Sigmoid colon (tissue), 7 donors: Measurements from ENCODE around the gene CLEC16A. TPM values are rescaled to one million over a fixed set of nuclear protein-coding genes. Genes with fewer than 3 reads are reported as not detected.

Source experiments
- DNase-seq: peaks from one replicate; pipeline ENCODE4 v3.0.0-alpha.2; 2019
- H3K27ac ChIP-seq, 4 donors: fragments of 200-600 bp; sonication (generic); one replicate each; pipeline ENCODE4 v1.5.1; 2016 to 2019; ENCODE audit warnings: mild to moderate bottlenecking in 1 of 4
- H3K27me3 ChIP-seq, 3 donors: fragments of 200-600 bp; sonication (generic); one replicate each; pipeline ENCODE4 v1.5.1; 2019; ENCODE audit warnings: mild to moderate bottlenecking in 1 of 3
- H3K36me3 ChIP-seq, 4 donors: fragments of 200-600 bp; sonication (generic); one replicate each; pipeline ENCODE4 v1.5.1; 2016 to 2019
- H3K4me1 ChIP-seq, 4 donors: fragments of 200-600 bp; sonication (generic); one replicate each; pipeline ENCODE4 v1.5.1; 2017 to 2019
- H3K4me3 ChIP-seq, 4 donors: fragments of 200-600 bp; sonication (generic); one replicate each; pipeline ENCODE4 v1.5.1; 2017 to 2019; ENCODE audit warnings: mild to moderate bottlenecking in 2 of 4, moderate library complexity in 1 of 4
- H3K9me3 ChIP-seq, 4 donors: fragments of 200-600 bp in 3 of 4; sonication (generic) in 3 of 4; one replicate each; pipeline versions ENCODE4 v1.5.1 to v1.6.1; 2013 to 2019
- EP300 ChIP-seq, 4 donors: sonication (generic); formaldehyde crosslinking; IDR thresholded peaks; one replicate each; pipeline ENCODE4 v1.6.1; 2017; ENCODE audit warnings: antibody characterized with exemption in 4 of 4
- POLR2A ChIP-seq, 2 donors: fragments of 450-650 bp; IDR thresholded peaks; one replicate each; pipeline ENCODE4 v1.6.1; 2016; ENCODE audit warnings: antibody characterized with exemption in 2 of 2, mild to moderate bottlenecking in 2 of 2, moderate library complexity in 2 of 2
- POLR2AphosphoS5 ChIP-seq, 4 donors: sonication (generic); formaldehyde crosslinking; IDR thresholded peaks; one replicate each; pipeline ENCODE4 v1.6.1; 2017; ENCODE audit warnings: antibody characterized with exemption in 4 of 4
- WGBS, 2 donors: extraction: QIAGEN DNeasy Blood & Tissue Kit; methylation state at CpG; one replicate each; pipeline ENCODE4 v1.1.7; 2013; 5-methylcytosine and 5-hydroxymethylcytosine counted together
- intact Hi-C: fragments of 100-400 bp; cut with DNase I; formaldehyde crosslinking; loops from one replicate; pipeline ENCODE4 v1.15.1; 2023
- polyA plus RNA-seq, 3 donors: library from polyadenylated mRNA; stranded (reverse); fragments of 200-250 nt; gene quantifications; one replicate each; pipeline ENCODE4 v1.2.3, GENCODE V29; 2013
- total RNA-seq, 4 donors: library from RNA; depleted of rRNA; stranded (reverse); fragments of >200 nt; gene quantifications; one replicate each; pipeline ENCODE4 v1.1.0, GENCODE V29; 2016
- TF ChIP-seq, protein P1 (sequence below), 4 experiments: fragments of 450-650 bp in 3 of 4; fragments of 200-600 bp in 1 of 4; IDR thresholded peaks; one replicate each; pipeline ENCODE4 v1.5.1; 2016 to 2019; ENCODE audit warnings: antibody characterized with exemption in 4 of 4, mild to moderate bottlenecking in 3 of 4, moderate library complexity in 2 of 4
- donor health status: healthy with polysubstance abuse.
- donor health status: Bipolar disorder and iron deficiency.
- donor health status: healthy.

CLEC16A gene
- total and polyA plus RNA-seq, 7 donors = 9.6 to 35.2 (median 24.6) TPM

DNA sequence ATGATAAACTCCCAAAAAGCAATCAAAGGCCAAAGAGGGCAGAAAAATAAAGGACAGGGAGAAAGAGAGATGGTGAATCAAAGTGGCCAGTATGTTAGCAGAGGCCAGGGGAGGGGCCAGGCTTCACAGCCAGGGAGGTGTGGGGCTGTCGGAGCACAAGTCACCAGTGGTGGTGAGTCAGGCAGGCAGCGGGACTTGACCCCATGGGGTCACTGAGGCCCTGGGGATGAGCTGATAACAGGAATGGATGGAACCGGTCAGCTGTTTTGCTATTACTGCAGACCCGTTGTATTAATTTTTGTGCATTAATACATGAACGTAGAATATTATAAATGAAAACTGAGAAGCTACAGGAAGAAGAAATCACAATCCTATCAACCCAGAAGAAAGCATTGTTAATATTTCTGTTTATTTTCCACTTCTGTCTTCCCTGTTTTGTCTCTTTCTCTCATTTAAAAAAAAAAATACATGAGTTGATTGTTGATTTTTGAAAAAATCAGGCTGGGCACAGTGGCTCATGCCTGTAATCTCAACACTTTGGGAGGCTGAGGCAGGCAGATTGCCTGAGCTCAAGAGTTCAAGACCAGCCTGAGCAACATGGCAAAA lies 204.8 kb downstream of the CLEC16A start:
- intact Hi-C loops = no loop called here
- Histone ChIP-seq H3K27ac (no peak overlapping the region), H3K36me3 (no peaks in the 10 kb centered on the region), H3K4me1 (peaks cover 0 to 24% (median 10%) of the 10 kb centered on the region in 4 donors), H3K9me3 (no peaks in the 10 kb centered on the region), H3K27me3 (no peaks in the 10 kb centered on the region), H3K4me3 (no peak overlapping the region)
- WGBS, 2 donors = 93 to 94% methylated on average over 5 of the region's 5 CpGs
- DNase-seq = no peak
- TF ChIP-seq POLR2AphosphoS5 (IDR thresholded peaks at IDR 0.05) = no peak

DNA sequence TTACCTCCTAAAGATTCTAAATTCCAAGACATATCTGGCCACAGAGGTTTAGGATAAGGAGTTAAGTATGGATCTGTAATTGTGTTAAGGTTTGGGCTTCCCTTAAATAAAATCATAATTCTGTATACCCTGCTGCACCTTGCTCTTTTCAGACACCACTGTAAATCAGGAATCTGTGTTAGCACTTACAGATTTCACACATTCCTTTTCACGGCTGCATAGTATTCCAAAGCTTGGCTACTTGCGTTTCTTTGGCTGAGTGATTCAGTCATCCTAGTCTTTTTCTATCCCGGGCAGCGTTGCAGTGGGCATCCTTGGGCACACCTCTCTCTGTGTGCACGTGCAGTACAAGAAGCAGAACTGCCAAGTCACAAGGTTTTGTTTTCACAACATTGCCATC lies 205.8 kb downstream of the CLEC16A start:
- H3K27me3 ChIP-seq = no peaks in the 10 kb centered on the region
- no peak for DNase-seq
- peaks cover 0 to 24% (median 10%) of the 10 kb centered on the region in 4 donors for H3K4me1 ChIP-seq
- intact Hi-C loops = no loop called here
- TF ChIP-seq EP300 (IDR thresholded peaks at IDR 0.05) (no peak), POLR2AphosphoS5 (IDR thresholded peaks at IDR 0.05) (no peak), POLR2A (IDR thresholded peaks at IDR 0.05) (no peak)
- TF ChIP-seq, protein P1, sequence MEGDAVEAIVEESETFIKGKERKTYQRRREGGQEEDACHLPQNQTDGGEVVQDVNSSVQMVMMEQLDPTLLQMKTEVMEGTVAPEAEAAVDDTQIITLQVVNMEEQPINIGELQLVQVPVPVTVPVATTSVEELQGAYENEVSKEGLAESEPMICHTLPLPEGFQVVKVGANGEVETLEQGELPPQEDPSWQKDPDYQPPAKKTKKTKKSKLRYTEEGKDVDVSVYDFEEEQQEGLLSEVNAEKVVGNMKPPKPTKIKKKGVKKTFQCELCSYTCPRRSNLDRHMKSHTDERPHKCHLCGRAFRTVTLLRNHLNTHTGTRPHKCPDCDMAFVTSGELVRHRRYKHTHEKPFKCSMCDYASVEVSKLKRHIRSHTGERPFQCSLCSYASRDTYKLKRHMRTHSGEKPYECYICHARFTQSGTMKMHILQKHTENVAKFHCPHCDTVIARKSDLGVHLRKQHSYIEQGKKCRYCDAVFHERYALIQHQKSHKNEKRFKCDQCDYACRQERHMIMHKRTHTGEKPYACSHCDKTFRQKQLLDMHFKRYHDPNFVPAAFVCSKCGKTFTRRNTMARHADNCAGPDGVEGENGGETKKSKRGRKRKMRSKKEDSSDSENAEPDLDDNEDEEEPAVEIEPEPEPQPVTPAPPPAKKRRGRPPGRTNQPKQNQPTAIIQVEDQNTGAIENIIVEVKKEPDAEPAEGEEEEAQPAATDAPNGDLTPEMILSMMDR (IDR thresholded peaks at IDR 0.05) = no peak
- no peak overlapping the region for H3K4me3 ChIP-seq
- no peaks in the 10 kb centered on the region for H3K9me3 ChIP-seq
- H3K36me3 ChIP-seq = no peaks in the 10 kb centered on the region
- H3K27ac ChIP-seq = no peak overlapping the region
- 96 to 98% methylated on average over 5 of the region's 5 CpGs for WGBS, 2 donors

DNA sequence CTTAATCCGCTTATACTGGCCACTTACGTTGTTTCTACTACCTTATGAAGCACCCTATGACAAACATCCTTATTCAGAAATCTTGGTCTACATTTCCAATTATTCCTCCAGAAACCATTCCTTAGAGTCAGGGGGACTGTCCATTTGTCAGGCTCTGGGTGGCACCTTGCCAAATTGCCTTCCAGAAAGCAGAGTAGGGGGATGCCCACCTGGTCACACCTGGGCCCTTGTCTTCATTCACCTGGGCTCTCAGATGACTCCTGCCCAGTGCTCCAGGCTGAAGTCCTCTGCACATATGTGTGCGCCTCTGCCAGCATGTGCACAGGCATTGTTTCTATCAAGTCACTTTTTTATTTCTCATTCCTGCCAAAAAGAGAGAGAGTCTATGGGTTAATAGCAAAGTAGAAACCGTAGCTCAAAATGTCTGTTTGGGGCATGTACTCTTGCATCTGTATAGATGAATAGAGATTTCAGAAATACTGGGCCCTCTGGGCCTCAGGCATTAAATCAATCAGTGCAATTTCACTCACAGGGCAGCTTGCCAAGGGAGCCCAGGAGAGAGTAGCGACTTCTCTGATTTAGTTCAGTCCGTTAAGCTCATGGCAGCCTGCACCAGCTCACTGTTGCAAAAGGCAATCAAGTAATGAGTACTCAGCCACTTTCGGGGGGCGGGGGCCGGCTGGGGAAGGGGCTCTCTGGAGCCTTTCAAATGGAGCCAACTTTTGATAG lies 207.0 kb downstream of the CLEC16A start:
- intact Hi-C loops = no loop called here
- H3K4me3 ChIP-seq = no peak overlapping the region
- H3K36me3 ChIP-seq = no peaks in the 10 kb centered on the region
- no peak for DNase-seq
- WGBS, 2 donors = 88% methylated on average over 9 of the region's 9 CpGs
- no peak overlapping the region for H3K27ac ChIP-seq
- TF ChIP-seq EP300 (IDR thresholded peaks at IDR 0.05) (no peak), POLR2AphosphoS5 (IDR thresholded peaks at IDR 0.05) (no peak), POLR2A (IDR thresholded peaks at IDR 0.05) (no peak)
- TF ChIP-seq, protein P1 (IDR thresholded peaks at IDR 0.05) = no peak
- H3K4me1 ChIP-seq = peaks cover 0 to 24% (median 10%) of the 10 kb centered on the region in 4 donors
- H3K9me3 ChIP-seq = no peaks in the 10 kb centered on the region
- H3K27me3 ChIP-seq = no peaks in the 10 kb centered on the region

DNA sequence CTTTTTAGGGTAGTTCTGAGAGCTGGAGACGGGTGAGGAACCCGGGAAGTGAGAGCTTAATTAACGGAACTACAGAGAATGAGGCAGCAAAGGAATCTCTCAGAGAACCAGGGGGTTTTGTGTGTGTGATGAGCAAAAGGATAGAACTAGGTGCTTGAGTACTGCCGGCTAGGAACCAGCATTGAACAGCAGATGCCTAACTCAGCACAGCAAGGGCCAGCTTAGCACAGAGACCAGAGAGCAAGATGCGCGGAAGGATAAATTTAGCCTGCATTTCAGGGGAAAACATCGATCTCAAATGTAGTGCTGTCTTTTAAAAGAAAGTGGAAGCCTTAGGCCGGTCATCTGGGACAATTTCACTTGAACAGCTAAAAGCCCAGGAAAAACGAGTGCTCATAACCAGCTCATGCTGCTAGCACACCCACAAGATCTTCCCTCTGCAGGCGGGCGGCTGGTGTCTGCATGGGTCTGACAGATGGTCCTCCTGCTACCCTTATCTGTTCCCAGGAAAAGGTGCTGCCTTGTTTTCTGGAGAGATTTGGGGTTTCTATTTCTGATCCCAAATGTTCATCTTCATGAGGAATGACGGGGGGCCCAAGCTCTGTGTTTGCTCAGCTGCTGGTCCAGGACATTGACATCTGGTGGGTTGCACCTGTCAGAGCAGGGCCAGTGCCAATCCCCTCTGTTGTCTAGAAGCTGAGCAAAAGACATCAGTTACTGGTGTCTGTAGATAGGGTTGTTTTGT lies 207.7 kb downstream of the CLEC16A start:
- 91 to 93% methylated on average over 12 of the region's 12 CpGs for WGBS, 2 donors
- no peak overlapping the region for H3K4me3 ChIP-seq
- TF ChIP-seq POLR2A (IDR thresholded peaks at IDR 0.05) = no peak
- no peak for TF ChIP-seq EP300 (IDR thresholded peaks at IDR 0.05)
- TF ChIP-seq POLR2AphosphoS5 (IDR thresholded peaks at IDR 0.05) = no peak
- TF ChIP-seq, protein P1 (IDR thresholded peaks at IDR 0.05) = no peak
- intact Hi-C loops = no loop called here
- H3K9me3 ChIP-seq = no peaks in the 10 kb centered on the region
- H3K27ac ChIP-seq = no peak overlapping the region
- no peak for DNase-seq
- peaks cover 0 to 18% (median 9%) of the 10 kb centered on the region in 4 donors for H3K4me1 ChIP-seq
- no peaks in the 10 kb centered on the region for H3K27me3 ChIP-seq
- no peaks in the 10 kb centered on the region for H3K36me3 ChIP-seq
